NOMO-1 treated with DMSO at 0.1 percent for 48 hours (cell line): ENCODE measurements around the gene LRPAP1.
"Not testable (repeated sequence)": the region's sequence is repeated elsewhere in the genome, so short reads cannot be mapped to it uniquely, and the experiment has no call there.

Experiments
- DNase-seq: peaks from one replicate; lab custom pipeline; 2025; ENCODE audit not compliant: unreplicated experiment; lab: John Stamatoyannopoulos, UW

The LRPAP1 gene

GRCh38 chr4:3531879-3532750, at the start of gene LRPAP1:
LRPAP1 (minus strand) TSS chr4:3532422; CDS start chr4:3532412, 10 bp downstream.
- DNase-seq: peak; percentile 78

GRCh38 chr4:3581334-3582090, 49.3 kb upstream of the LRPAP1 start:
- not testable (repeated sequence) for DNase-seq

GRCh38 chr4:3580859-3581258, 48.6 kb upstream of the LRPAP1 start:
- DNase-seq: not testable (repeated sequence)

GRCh38 chr4:3578527-3579144, 46.4 kb upstream of the LRPAP1 start:
- not testable (repeated sequence) for DNase-seq

- DNase-seq: not testable (repeated sequence)
Observed at GRCh38 chr4:3578052-3578451, 45.8 kb upstream of the LRPAP1 start.

- DNase-seq: not testable (repeated sequence)
Observed at GRCh38 chr4:3577208-3577892, 45.1 kb upstream of the LRPAP1 start.

- not testable (repeated sequence) for DNase-seq
Observed at GRCh38 chr4:3576533-3577207, 44.4 kb upstream of the LRPAP1 start.

- DNase-seq: not testable (repeated sequence)
Observed at GRCh38 chr4:3575426-3576369, 43.5 kb upstream of the LRPAP1 start.

- not testable (repeated sequence) for DNase-seq
Observed at GRCh38 chr4:3574865-3575264, 42.6 kb upstream of the LRPAP1 start.

- DNase-seq: not testable (repeated sequence)
Observed at GRCh38 chr4:3574346-3574745, 42.1 kb upstream of the LRPAP1 start.

GRCh38 chr4:3573131-3573530, 40.9 kb upstream of the LRPAP1 start:
- DNase-seq: no peak

GRCh38 chr4:3572363-3572762, 40.1 kb upstream of the LRPAP1 start:
- DNase-seq: no peak

- DNase-seq: no peak
Observed at GRCh38 chr4:3571921-3572320, 39.7 kb upstream of the LRPAP1 start.

- DNase-seq: not testable (repeated sequence)
Observed at GRCh38 chr4:3570923-3571322, 38.7 kb upstream of the LRPAP1 start.

- DNase-seq: not testable (repeated sequence)
Observed at GRCh38 chr4:3569611-3570010, 37.4 kb upstream of the LRPAP1 start.

GRCh38 chr4:3566701-3567100, 34.5 kb upstream of the LRPAP1 start:
- not testable (repeated sequence) for DNase-seq

GRCh38 chr4:3566301-3566700, 34.1 kb upstream of the LRPAP1 start:
- DNase-seq: not testable (repeated sequence)

GRCh38 chr4:3564948-3565347, 32.7 kb upstream of the LRPAP1 start:
- DNase-seq: not testable (repeated sequence)

- no peak for DNase-seq
Observed at GRCh38 chr4:3563403-3563802, 31.2 kb upstream of the LRPAP1 start.
